Ramos (cell line): ENCODE data around the gene SEC14L1.
"Not testable (repeated sequence)": the region's sequence is repeated elsewhere in the genome, so short reads cannot be mapped to it uniquely, and the experiment has no call there.

Source experiments
- in situ Hi-C: fragments of 300-500 bp; cut with MboI; formaldehyde crosslinking; loops from one replicate; pipeline ENCODE4 v1.14.3; 2022; ENCODE audit warnings: low sequenced_read_pairs; ENCODE audit not compliant: unreplicated experiment

The SEC14L1 gene

GRCh38 chr17:77157766-77158165 lies 17.0 kb downstream of the SEC14L1 start:
- in situ Hi-C loops = not testable (repeated sequence)

GRCh38 chr17:77160091-77160874 lies 19.5 kb downstream of the SEC14L1 start:
- in situ Hi-C loops = no loop called here

GRCh38 chr17:77160875-77161530 lies 20.2 kb downstream of the SEC14L1 start:
- in situ Hi-C loops = no loop called here

GRCh38 chr17:77161953-77162352 lies 21.2 kb downstream of the SEC14L1 start:
- in situ Hi-C loops = no loop called here

GRCh38 chr17:77163001-77163400 lies 22.2 kb downstream of the SEC14L1 start:
- in situ Hi-C loops = no loop called here

GRCh38 chr17:77163511-77164280 lies 22.9 kb downstream of the SEC14L1 start:
- in situ Hi-C loops = no loop called here

GRCh38 chr17:77164483-77165091 lies 23.8 kb downstream of the SEC14L1 start:
- in situ Hi-C loops = no loop called here

GRCh38 chr17:77165577-77165976 lies 24.8 kb downstream of the SEC14L1 start:
- in situ Hi-C loops = no loop called here

- in situ Hi-C loops = no loop called here
Observed at GRCh38 chr17:77167472-77168306, 26.9 kb downstream of the SEC14L1 start.

GRCh38 chr17:77173104-77173503 lies 32.3 kb downstream of the SEC14L1 start:
- in situ Hi-C loops = no loop called here

GRCh38 chr17:77174928-77175661 lies 34.3 kb downstream of the SEC14L1 start:
- in situ Hi-C loops = no loop called here

- in situ Hi-C loops = no loop called here
Observed at GRCh38 chr17:77177002-77177741, 36.4 kb downstream of the SEC14L1 start.

- in situ Hi-C loops = no loop called here
Observed at GRCh38 chr17:77178050-77178449, 37.3 kb downstream of the SEC14L1 start.

GRCh38 chr17:77178563-77178962 lies 37.8 kb downstream of the SEC14L1 start:
- in situ Hi-C loops = no loop called here

GRCh38 chr17:77180503-77181357 lies 40.0 kb downstream of the SEC14L1 start:
- in situ Hi-C loops = no loop called here

GRCh38 chr17:77182205-77183172 lies 41.7 kb downstream of the SEC14L1 start:
- in situ Hi-C loops = no loop called here
